ENCODE results near the gene DMAC2L.

GRCh38 chr14:50348933-50349332 is 36.8 kb downstream of the DMAC2L start:
- no peak for TF ChIP-seq CTCF (IDR thresholded peaks at IDR 0.05)
- no peak for TF ChIP-seq POLR2AphosphoS5 (IDR thresholded peaks at IDR 0.05; ENCODE audit: low read depth, low read length)
- TF ChIP-seq TCF7L2 (IDR thresholded peaks at IDR 0.05; ENCODE audit: low read depth, low read length): no peak
- TF ChIP-seq SIN3A (IDR thresholded peaks at IDR 0.05; ENCODE audit: borderline replicate concordance, insufficient read depth, low read depth, low read length): no peak
